SU-DHL-6 (cell line): ENCODE data around the gene SLC25A44.

Experiments used
- H2AFZ ChIP-seq: fragments of 200-600 bp; sonication (generic); 2 replicates; pipeline ENCODE4 v1.6.1; 2014; ENCODE audit warnings: low read depth, mild to moderate bottlenecking, moderate library complexity, mixed read lengths, antibody characterized with exemption, low read length; ENCODE audit not compliant: severe bottlenecking
- H3F3A ChIP-seq: fragments of 200-600 bp; shearing (Covaris generic); 2 replicates; pipeline ENCODE4 v1.6.0; 2016; ENCODE audit warnings: antibody characterized with exemption, mild to moderate bottlenecking; ENCODE audit not compliant: insufficient read depth
- H3K27ac ChIP-seq: fragments of 200-600 bp; sonication (generic); 2 replicates; pipeline ENCODE4 v1.5.1; 2016; ENCODE audit warnings: low read depth, mild to moderate bottlenecking, low read length, moderate library complexity, mixed read lengths
- H3K27me3 ChIP-seq: fragments of 200-600 bp; sonication (generic), shearing (Covaris generic); 2 replicates; pipeline ENCODE4 v1.6.0; 2014; ENCODE audit warnings: mild to moderate bottlenecking, low read length
- H3K36me3 ChIP-seq: fragments of 200-600 bp; sonication (generic); 2 replicates; pipeline ENCODE4 v1.6.1; 2014; ENCODE audit warnings: mild to moderate bottlenecking, low read length, mixed read lengths
- H3K4me2 ChIP-seq: fragments of 300-600, 200-600 bp; shearing (Covaris generic), sonication (generic); 2 replicates; pipeline ENCODE4 v1.6.0; 2014; ENCODE audit warnings: low read length, low read depth, mild to moderate bottlenecking; ENCODE audit not compliant: poor library complexity, severe bottlenecking
- H3K4me3 ChIP-seq: fragments of 200-600 bp; sonication (generic); 2 replicates; pipeline ENCODE4 v1.5.1; 2014; ENCODE audit warnings: antibody characterized with exemption, low read length, mild to moderate bottlenecking, mixed read lengths; ENCODE audit not compliant: insufficient read depth, poor library complexity, severe bottlenecking
- H3K79me2 ChIP-seq: fragments of 200-600 bp; sonication (generic); 2 replicates; pipeline ENCODE4 v1.6.1; 2014; ENCODE audit warnings: mild to moderate bottlenecking, low read length, moderate library complexity; ENCODE audit not compliant: insufficient read depth
- H3K9ac ChIP-seq: fragments of 200-600 bp; sonication (generic); 2 replicates; pipeline ENCODE4 v1.7.0; 2014; ENCODE audit warnings: mild to moderate bottlenecking, low read length
- H3K9me2 ChIP-seq: fragments of 200-600 bp; sonication (generic); replicated peaks from 2 replicates; pipeline ENCODE4 v1.6.1; 2014; ENCODE audit warnings: low read length; ENCODE audit not compliant: insufficient read depth
- H3K9me3 ChIP-seq: fragments of 200-600 bp; sonication (generic); 2 replicates; pipeline ENCODE4 v1.6.1; 2014; ENCODE audit warnings: low read length, mixed read lengths; ENCODE audit not compliant: insufficient read depth
- H4K20me1 ChIP-seq: fragments of 200-600 bp; sonication (generic); 2 replicates; pipeline ENCODE4 v1.6.1; 2014; ENCODE audit warnings: low read depth, mild to moderate bottlenecking, antibody characterized with exemption, low read length, moderate library complexity, mixed read lengths
- EZH2phosphoT487 ChIP-seq: fragments of 200-600 bp; sonication (generic), shearing (Covaris generic); conservative IDR thresholded peaks from 2 replicates; pipeline ENCODE4 v1.6.1; 2018; ENCODE audit warnings: mild to moderate bottlenecking, antibody characterized with exemption, low read length, moderate library complexity, mixed read lengths
- TF ChIP-seq, protein P1 (sequence below): fragments of 200-600 bp; sonication (generic); IDR thresholded peaks from one replicate; pipeline ENCODE4 v1.5.1; 2017; ENCODE audit warnings: antibody characterized with exemption, mild to moderate bottlenecking, low read length, moderate library complexity; ENCODE audit not compliant: insufficient read depth, poor library complexity, severe bottlenecking

Gene SLC25A44

DNA sequence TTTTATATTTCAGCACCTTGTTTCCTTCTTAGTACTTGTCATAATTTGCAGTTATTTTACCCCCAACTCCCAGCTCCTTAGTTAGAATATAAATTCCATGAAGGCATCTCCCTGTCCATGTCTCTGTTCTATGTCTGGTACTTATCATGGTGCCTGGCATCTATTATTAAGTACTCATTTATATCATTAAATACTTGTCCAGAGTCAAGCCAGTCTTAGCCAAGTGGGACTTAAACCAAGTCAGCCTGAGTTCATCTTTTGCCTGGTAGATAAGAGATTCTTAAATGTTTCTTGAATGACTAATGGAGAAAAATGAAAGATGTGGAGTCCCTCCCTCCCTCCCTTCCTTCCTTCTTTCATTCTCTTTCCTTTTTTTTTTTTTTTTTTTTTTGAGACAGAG is 9.4 kb downstream of the SLC25A44 start:
- Histone ChIP-seq H3K9me2 (no peaks in the 10 kb centered on the region), H3K4me2 (no peak overlapping the region), H3F3A (no peaks in the 10 kb centered on the region), H3K9ac (no peak overlapping the region), H3K4me3 (no peak overlapping the region), H3K36me3 (no peaks in the 10 kb centered on the region), H3K27me3 (no peaks in the 10 kb centered on the region), H4K20me1 (no peaks in the 10 kb centered on the region), H3K27ac (no peak overlapping the region), H3K79me2 (peaks cover 45% of the 10 kb centered on the region), H3K9me3 (no peaks in the 10 kb centered on the region), H2AFZ (no peak overlapping the region)
- no peak for TF ChIP-seq EZH2phosphoT487
- TF ChIP-seq, protein P1, sequence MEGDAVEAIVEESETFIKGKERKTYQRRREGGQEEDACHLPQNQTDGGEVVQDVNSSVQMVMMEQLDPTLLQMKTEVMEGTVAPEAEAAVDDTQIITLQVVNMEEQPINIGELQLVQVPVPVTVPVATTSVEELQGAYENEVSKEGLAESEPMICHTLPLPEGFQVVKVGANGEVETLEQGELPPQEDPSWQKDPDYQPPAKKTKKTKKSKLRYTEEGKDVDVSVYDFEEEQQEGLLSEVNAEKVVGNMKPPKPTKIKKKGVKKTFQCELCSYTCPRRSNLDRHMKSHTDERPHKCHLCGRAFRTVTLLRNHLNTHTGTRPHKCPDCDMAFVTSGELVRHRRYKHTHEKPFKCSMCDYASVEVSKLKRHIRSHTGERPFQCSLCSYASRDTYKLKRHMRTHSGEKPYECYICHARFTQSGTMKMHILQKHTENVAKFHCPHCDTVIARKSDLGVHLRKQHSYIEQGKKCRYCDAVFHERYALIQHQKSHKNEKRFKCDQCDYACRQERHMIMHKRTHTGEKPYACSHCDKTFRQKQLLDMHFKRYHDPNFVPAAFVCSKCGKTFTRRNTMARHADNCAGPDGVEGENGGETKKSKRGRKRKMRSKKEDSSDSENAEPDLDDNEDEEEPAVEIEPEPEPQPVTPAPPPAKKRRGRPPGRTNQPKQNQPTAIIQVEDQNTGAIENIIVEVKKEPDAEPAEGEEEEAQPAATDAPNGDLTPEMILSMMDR: no peak

DNA sequence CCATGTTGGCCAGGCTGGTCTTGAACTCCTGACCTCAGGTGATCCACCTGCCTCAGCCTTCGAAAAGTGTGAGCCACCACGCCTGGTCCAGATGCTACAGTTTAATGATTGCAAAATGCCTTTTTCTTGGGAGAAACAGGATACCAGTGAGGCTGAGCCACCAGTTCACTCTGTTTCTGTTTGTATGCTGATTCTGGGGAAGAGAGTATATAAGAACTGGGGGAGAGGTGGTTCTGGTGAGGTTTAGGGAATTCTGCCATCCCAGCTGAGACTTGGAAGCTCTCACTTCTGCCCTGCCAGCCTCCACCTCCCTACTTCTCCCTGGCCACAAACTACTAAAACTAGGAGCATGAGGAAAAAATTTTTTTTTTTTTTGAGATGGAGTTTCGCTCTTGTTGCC is 10.8 kb downstream of the SLC25A44 start:
- no peaks in the 10 kb centered on the region for H3K27me3 ChIP-seq
- H3K4me3 ChIP-seq: no peak overlapping the region
- H4K20me1 ChIP-seq: no peaks in the 10 kb centered on the region
- no peaks in the 10 kb centered on the region for H3F3A ChIP-seq
- H3K27ac ChIP-seq: no peak overlapping the region
- H3K9ac ChIP-seq: no peak overlapping the region
- TF ChIP-seq, protein P1: no peak
- TF ChIP-seq EZH2phosphoT487: no peak
- peaks cover 31% of the 10 kb centered on the region for H3K79me2 ChIP-seq
- H2AFZ ChIP-seq: no peak overlapping the region
- no peaks in the 10 kb centered on the region for H3K9me3 ChIP-seq
- no peaks in the 10 kb centered on the region for H3K36me3 ChIP-seq
- no peak overlapping the region for H3K4me2 ChIP-seq
- no peaks in the 10 kb centered on the region for H3K9me2 ChIP-seq

DNA sequence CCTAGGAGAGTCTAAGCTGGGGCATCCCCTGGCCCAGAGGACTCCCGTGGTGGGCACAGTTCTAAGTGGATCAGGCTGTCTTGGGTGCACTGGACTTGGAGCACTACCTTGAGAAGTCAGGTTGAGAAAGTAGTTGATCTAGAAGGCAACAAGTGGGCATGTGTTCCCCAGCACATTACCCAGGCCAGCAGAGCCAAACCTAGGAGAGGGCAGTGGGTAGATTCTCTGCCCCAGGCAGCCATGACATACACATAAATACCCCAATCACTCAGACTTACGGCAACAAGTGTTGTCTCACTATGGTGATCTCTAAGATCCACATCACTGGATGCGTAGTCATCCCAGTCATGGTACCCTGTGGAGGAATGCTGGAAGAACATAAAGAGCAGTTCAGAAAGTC is 17.3 kb downstream of the SLC25A44 start:
- H3K9me3 ChIP-seq: no peaks in the 10 kb centered on the region
- TF ChIP-seq EZH2phosphoT487: no peak
- TF ChIP-seq, protein P1: no peak
- no peak overlapping the region for H3K4me3 ChIP-seq
- no peaks in the 10 kb centered on the region for H3K36me3 ChIP-seq
- H3K79me2 ChIP-seq: peaks cover 18% of the 10 kb centered on the region
- no peaks in the 10 kb centered on the region for H3F3A ChIP-seq
- no peaks in the 10 kb centered on the region for H4K20me1 ChIP-seq
- no peaks in the 10 kb centered on the region for H3K27me3 ChIP-seq
- H2AFZ ChIP-seq: no peak overlapping the region
- no peaks in the 10 kb centered on the region for H3K9me2 ChIP-seq
- H3K9ac ChIP-seq: no peak overlapping the region
- no peak overlapping the region for H3K27ac ChIP-seq
- H3K4me2 ChIP-seq: no peak overlapping the region

GRCh38 chr1:156212130-156212529 is 18.2 kb downstream of the SLC25A44 start:
- Histone ChIP-seq H3K27me3 (no peaks in the 10 kb centered on the region), H3K36me3 (no peaks in the 10 kb centered on the region), H2AFZ (peak overlapping the region; percentile 3), H3K27ac (peak overlapping the region; percentile 81), H3F3A (no peaks in the 10 kb centered on the region), H3K9me2 (no peaks in the 10 kb centered on the region), H4K20me1 (no peaks in the 10 kb centered on the region), H3K4me3 (peak overlapping the region; percentile 93), H3K9me3 (no peaks in the 10 kb centered on the region), H3K4me2 (peak overlapping the region; percentile 84), H3K79me2 (peaks cover 18% of the 10 kb centered on the region), H3K9ac (peak overlapping the region; percentile 78)
- TF ChIP-seq EZH2phosphoT487: no peak
- TF ChIP-seq, protein P1: no peak
